PC-3 (cell line): Measurements from ENCODE around the gene ADORA1.

Experiments
- EZH2 ChIP-seq: fragments of 300-600 bp; sonication (generic); IDR thresholded peaks from one replicate; pipeline ENCODE4 v1.6.1; 2017; ENCODE audit warnings: antibody characterized with exemption, mild to moderate bottlenecking, low read length; ENCODE audit not compliant: unreplicated experiment
- EZH2phosphoT487 ChIP-seq: fragments of 300-600 bp; sonication (generic); IDR thresholded peaks from 2 replicates; pipeline ENCODE4 v1.6.1; 2018; ENCODE audit warnings: mild to moderate bottlenecking, antibody characterized with exemption, low read length, borderline replicate concordance
- TF ChIP-seq, protein P1 (sequence below): fragments of 300-600 bp; sonication (generic); conservative IDR thresholded peaks from 2 replicates; pipeline ENCODE4 v1.5.1; 2017; ENCODE audit warnings: antibody characterized with exemption, low read depth, mild to moderate bottlenecking, low read length

DNA sequence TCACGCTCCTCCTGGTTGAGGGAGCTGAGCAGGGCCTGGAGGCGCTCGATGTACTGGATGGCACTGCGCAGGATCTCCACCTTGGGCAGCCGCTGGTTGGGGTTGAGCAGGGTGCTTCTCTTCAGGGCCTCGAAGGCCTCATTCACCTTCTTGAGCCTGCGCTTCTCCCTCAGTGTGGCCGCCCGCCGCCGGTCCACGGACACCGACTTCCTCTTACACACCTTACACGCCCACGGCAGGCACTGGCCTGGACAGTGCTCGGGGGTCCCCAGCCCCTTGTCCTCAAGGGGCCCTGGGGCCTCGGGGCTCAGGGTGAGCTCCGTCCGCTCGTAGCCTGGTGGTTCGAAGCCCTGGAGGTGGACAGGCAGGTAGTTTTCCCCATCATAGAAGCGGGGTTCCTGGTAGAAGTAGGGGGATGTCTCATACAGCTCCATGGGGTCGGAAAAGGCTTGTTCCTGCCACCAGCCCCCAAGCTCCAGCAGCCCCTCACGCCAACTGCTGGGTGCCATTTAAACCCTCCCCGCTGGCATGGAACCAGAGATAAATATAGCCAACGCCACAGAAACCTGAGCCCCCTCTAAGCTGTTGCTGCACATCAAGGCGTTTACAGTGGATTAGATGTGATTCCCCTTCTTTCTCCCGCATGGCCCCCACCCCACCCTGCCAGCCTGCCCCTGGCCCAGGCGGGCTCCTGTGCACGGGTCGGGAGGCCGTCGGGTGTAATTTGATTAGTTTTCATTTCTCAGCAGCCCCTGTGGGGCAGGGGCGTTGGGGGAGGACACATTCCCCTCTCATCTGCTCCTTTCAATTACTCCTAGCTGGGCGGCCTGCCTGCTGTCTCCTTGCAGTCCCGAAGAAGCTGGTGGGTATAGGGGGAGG lies 41.8 kb upstream of the ADORA1 start, which contains the start of gene MYOG:
- TF ChIP-seq, protein P1, sequence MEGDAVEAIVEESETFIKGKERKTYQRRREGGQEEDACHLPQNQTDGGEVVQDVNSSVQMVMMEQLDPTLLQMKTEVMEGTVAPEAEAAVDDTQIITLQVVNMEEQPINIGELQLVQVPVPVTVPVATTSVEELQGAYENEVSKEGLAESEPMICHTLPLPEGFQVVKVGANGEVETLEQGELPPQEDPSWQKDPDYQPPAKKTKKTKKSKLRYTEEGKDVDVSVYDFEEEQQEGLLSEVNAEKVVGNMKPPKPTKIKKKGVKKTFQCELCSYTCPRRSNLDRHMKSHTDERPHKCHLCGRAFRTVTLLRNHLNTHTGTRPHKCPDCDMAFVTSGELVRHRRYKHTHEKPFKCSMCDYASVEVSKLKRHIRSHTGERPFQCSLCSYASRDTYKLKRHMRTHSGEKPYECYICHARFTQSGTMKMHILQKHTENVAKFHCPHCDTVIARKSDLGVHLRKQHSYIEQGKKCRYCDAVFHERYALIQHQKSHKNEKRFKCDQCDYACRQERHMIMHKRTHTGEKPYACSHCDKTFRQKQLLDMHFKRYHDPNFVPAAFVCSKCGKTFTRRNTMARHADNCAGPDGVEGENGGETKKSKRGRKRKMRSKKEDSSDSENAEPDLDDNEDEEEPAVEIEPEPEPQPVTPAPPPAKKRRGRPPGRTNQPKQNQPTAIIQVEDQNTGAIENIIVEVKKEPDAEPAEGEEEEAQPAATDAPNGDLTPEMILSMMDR: no peak
- TF ChIP-seq EZH2: no peak
- TF ChIP-seq EZH2phosphoT487: no peak
